ENCODE results near the gene SYDE1.
A peak's percentile ranks its signal among the peaks of the same experiment; 100 is the strongest.

The SYDE1 gene

GRCh38 chr19:15099017-15099582, 8.1 kb upstream of the SYDE1 start:
- no peak for TF ChIP-seq CTCF (conservative IDR thresholded peaks at IDR 0.05; ENCODE audit: control insufficient read depth, insufficient read depth, low read depth, low read length)

GRCh38 chr19:15101479-15102082, 5.6 kb upstream of the SYDE1 start:
- no peak overlapping the region for H3K4me3 ChIP-seq (ENCODE audit: control insufficient read depth, low read depth, low read length)
- peak; percentile 62 for DNase-seq (ENCODE audit: low read depth)
- TF ChIP-seq CTCF (conservative IDR thresholded peaks at IDR 0.05; ENCODE audit: control insufficient read depth, insufficient read depth, low read depth, low read length), result peak; percentile 82

More at GRCh38 chr19:15099017-15099582, 8.1 kb upstream of the SYDE1 start:
- no peak for DNase-seq (ENCODE audit: low read depth)
- H3K4me3 ChIP-seq (ENCODE audit: control insufficient read depth, low read depth, low read length), result no peak overlapping the region

- DNase-seq (ENCODE audit: low read depth), result no peak
- no peak overlapping the region for H3K4me3 ChIP-seq (ENCODE audit: control insufficient read depth, low read depth, low read length)
These were observed 3.2 kb upstream of the SYDE1 start for GRCh38 chr19:15104003-15104402.

GRCh38 chr19:15104411-15104810, 2.8 kb upstream of the SYDE1 start:
- no peak for DNase-seq (ENCODE audit: low read depth)
- no peak for TF ChIP-seq CTCF (conservative IDR thresholded peaks at IDR 0.05; ENCODE audit: control insufficient read depth, insufficient read depth, low read depth, low read length)
- no peak overlapping the region for H3K4me3 ChIP-seq (ENCODE audit: control insufficient read depth, low read depth, low read length)

More at GRCh38 chr19:15104003-15104402, 3.2 kb upstream of the SYDE1 start:
- no peak for TF ChIP-seq CTCF (conservative IDR thresholded peaks at IDR 0.05; ENCODE audit: control insufficient read depth, insufficient read depth, low read depth, low read length)

- H3K4me3 ChIP-seq (ENCODE audit: control insufficient read depth, low read depth, low read length), result no peak overlapping the region
- no peak for DNase-seq (ENCODE audit: low read depth)
- TF ChIP-seq CTCF (conservative IDR thresholded peaks at IDR 0.05; ENCODE audit: control insufficient read depth, insufficient read depth, low read depth, low read length), result no peak
These were observed 2.2 kb upstream of the SYDE1 start for GRCh38 chr19:15105044-15105443.

- no peak for DNase-seq (ENCODE audit: low read depth)
- H3K4me3 ChIP-seq (ENCODE audit: control insufficient read depth, low read depth, low read length), result peak overlapping the region; percentile 75
- no peak for TF ChIP-seq CTCF (conservative IDR thresholded peaks at IDR 0.05; ENCODE audit: control insufficient read depth, insufficient read depth, low read depth, low read length)
These were observed 1.1 kb downstream of the SYDE1 start for GRCh38 chr19:15108145-15108844.

Data from fibroblast of mammary gland (primary cell).